Subcutaneous abdominal adipose tissue (tissue), 5 donors: Measurements from ENCODE around the gene ZG16.

Experiments used
- H3K27ac ChIP-seq: one replicate; pipeline ENCODE4 v1.7.0; 2013; ENCODE audit warnings: low read depth, mild to moderate bottlenecking, inconsistent platforms, low read length, moderate library complexity
- H3K27me3 ChIP-seq, 5 donors: one replicate each; pipeline ENCODE4 v1.7.0; 2013; ENCODE audit warnings: low read length in 5 of 5, inconsistent platforms in 1 of 5; ENCODE audit not compliant: control insufficient read depth in 5 of 5, insufficient read depth in 4 of 5
- H3K36me3 ChIP-seq, 5 donors: one replicate each; pipeline ENCODE4 v1.7.0; 2013; ENCODE audit warnings: low read length in 5 of 5; ENCODE audit not compliant: control insufficient read depth in 5 of 5, insufficient read depth in 5 of 5
- H3K4me1 ChIP-seq, 5 donors: one replicate each; pipeline ENCODE4 v1.7.0; 2013; ENCODE audit warnings: low read length in 5 of 5, mild to moderate bottlenecking in 3 of 5, moderate library complexity in 1 of 5; ENCODE audit not compliant: control insufficient read depth in 5 of 5, insufficient read depth in 5 of 5
- H3K4me3 ChIP-seq, 5 donors: one replicate each; pipeline ENCODE4 v1.7.0; 2013; ENCODE audit warnings: low read length in 5 of 5, low read depth in 1 of 5
- H3K9ac ChIP-seq, 5 donors: one replicate each; pipeline ENCODE4 v1.7.0; 2013; ENCODE audit warnings: low read length in 5 of 5, mild to moderate bottlenecking in 4 of 5, moderate library complexity in 3 of 5
- H3K9me3 ChIP-seq, 5 donors: one replicate each; pipeline ENCODE4 v1.7.0; 2013; ENCODE audit warnings: low read length in 5 of 5; ENCODE audit not compliant: control insufficient read depth in 5 of 5
- donor health status: healthy.
- donor health status: healthy.
- donor health status: healthy.
- donor health status: healthy.
- donor health status: healthy.

The ZG16 gene

GRCh38 chr16:29812754-29813643, 34.9 kb downstream of the ZG16 start:
- Histone ChIP-seq H3K27ac (peak overlapping the region; percentile 57), H3K4me1 (peaks cover 3 to 72% (median 64%) of the 10 kb centered on the region in 5 donors)

DNA sequence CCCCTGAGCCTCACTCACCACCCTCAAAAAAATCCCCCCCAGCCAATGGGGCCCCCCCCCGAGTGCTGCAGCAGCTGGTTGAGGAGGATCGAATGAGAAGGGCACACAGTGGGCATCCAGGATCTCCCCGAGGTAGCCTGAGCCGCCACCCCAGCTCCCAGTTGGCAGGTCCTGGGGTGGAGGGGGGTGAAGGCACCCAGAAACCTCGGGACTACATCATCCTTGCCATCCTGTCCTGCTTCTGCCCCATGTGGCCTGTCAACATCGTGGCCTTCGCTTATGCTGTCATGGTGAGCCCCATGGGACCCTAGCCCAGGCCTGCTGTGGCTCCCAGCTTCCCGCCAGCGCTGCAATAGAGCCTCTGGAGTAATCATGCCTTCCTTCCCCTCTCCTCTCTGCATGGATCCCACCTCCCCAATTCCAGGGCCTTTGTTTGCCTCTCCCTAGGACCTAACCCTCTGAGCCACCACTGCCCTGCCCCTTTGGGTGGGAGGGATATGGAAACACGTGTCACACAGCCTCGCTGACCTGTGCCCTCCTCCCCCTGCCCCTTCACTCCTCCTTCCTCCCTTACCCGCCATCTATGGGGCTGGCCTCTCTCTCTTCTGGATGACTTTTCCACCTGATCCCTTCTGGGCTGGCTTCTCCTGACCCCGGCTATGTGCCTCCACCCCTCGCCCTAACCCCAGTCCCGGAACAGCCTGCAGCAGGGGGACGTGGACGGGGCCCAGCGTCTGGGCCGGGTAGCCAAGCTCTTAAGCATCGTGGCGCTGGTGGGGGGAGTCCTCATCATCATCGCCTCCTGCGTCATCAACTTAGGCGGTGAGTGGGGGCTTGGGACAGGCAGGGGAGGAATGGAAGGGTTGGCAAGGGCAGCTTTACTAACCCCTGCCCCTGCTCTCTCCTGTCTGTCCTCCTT, 35.8 kb downstream of the ZG16 start:
- Histone ChIP-seq H3K27me3 (no peaks in the 10 kb centered on the region), H3K9me3 (no peaks in the 10 kb centered on the region), H3K4me3 (no peak overlapping the region), H3K27ac (no peak overlapping the region), H3K4me1 (peaks cover 3 to 63% (median 55%) of the 10 kb centered on the region in 5 donors), H3K9ac (peak overlapping the region in 1 of 5 donors; percentile 51), H3K36me3 (peaks cover 0 to 18% (median 14%) of the 10 kb centered on the region in 5 donors)

More at GRCh38 chr16:29812754-29813643, 34.9 kb downstream of the ZG16 start:
- H3K9ac ChIP-seq, result no peak overlapping the region
- H3K27me3 ChIP-seq, result no peaks in the 10 kb centered on the region
- no peaks in the 10 kb centered on the region for H3K9me3 ChIP-seq
- H3K4me3 ChIP-seq, result peak overlapping the region; percentile 25 to 76 (median 70)
- peaks cover 0 to 18% (median 15%) of the 10 kb centered on the region in 5 donors for H3K36me3 ChIP-seq

- H3K4me3 ChIP-seq, result peak overlapping the region in 1 of 5 donors; percentile 91
- H3K27me3 ChIP-seq, result no peaks in the 10 kb centered on the region
- peaks cover 0 to 19% (median 12%) of the 10 kb centered on the region in 5 donors for H3K36me3 ChIP-seq
- H3K9ac ChIP-seq, result no peak overlapping the region
- no peaks in the 10 kb centered on the region for H3K9me3 ChIP-seq
- H3K4me1 ChIP-seq, result peaks cover 3 to 62% (median 52%) of the 10 kb centered on the region in 5 donors
- H3K27ac ChIP-seq, result no peak overlapping the region
Measured at GRCh38 chr16:29814592-29814991, 36.5 kb downstream of the ZG16 start.

DNA sequence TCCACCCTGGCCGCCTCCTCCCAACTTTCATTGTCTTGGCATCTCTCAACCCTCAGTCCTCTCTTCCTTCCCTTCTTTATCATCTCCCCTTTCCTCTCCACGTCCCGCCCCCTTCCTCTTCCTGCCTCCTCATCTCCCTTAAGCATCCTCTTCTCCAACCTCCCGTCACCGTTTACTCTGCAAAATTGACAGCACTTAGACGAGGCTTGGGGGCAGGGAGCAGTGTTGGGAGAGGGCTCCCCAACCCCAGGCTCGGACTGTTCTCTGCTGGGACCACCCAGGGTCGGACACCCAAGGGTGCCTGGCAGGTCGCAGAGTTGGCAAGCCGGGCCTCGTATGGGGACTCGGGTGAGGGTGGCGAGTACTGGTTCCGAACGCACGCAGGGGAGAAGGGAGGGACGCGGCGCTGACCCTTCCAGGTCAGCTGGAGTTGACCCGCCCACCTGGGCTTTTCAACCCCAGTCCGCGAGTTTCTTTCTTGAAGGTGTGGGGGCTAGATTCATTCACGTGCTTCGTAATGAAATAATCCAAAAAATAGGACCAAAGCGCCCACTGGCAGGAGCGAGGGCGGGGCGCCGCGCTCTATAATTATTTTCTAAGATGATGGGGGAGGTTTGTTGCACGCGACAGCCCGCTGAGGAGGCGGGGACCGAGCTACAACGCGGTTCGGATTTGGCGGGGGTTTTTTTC, 37.1 kb downstream of the ZG16 start:
- Histone ChIP-seq H3K4me3 (peak overlapping the region; percentile 39 to 91 (median 81)), H3K9me3 (no peaks in the 10 kb centered on the region), H3K36me3 (peaks cover 0 to 17% (median 10%) of the 10 kb centered on the region in 5 donors), H3K27ac (peak overlapping the region; percentile 83), H3K27me3 (no peaks in the 10 kb centered on the region), H3K4me1 (peaks cover 3 to 62% (median 54%) of the 10 kb centered on the region in 5 donors), H3K9ac (peak overlapping the region in 3 of 5 donors; percentile 48 to 64 (median 62))

GRCh38 chr16:29815793-29816693, 38.0 kb downstream of the ZG16 start, which contains the start of gene PAGR1:
Gene PAGR1, plus strand, starts transcription at chr16:29816152. Its CDS starts 374 bp downstream, at chr16:29816526.
- no peaks in the 10 kb centered on the region for H3K27me3 ChIP-seq
- H3K9me3 ChIP-seq, result no peaks in the 10 kb centered on the region
- peak within 1 kb of the TSS; percentile 83 for H3K27ac ChIP-seq
- peaks cover 6 to 61% (median 54%) of the 10 kb centered on the region in 5 donors for H3K4me1 ChIP-seq
- H3K36me3 ChIP-seq, result peaks cover 0 to 14% (median 8%) of the 10 kb centered on the region in 5 donors
- peak within 1 kb of the TSS; percentile 68 to 91 (median 81) for H3K4me3 ChIP-seq
- peak within 1 kb of the TSS; percentile 26 to 89 (median 77) for H3K9ac ChIP-seq

DNA sequence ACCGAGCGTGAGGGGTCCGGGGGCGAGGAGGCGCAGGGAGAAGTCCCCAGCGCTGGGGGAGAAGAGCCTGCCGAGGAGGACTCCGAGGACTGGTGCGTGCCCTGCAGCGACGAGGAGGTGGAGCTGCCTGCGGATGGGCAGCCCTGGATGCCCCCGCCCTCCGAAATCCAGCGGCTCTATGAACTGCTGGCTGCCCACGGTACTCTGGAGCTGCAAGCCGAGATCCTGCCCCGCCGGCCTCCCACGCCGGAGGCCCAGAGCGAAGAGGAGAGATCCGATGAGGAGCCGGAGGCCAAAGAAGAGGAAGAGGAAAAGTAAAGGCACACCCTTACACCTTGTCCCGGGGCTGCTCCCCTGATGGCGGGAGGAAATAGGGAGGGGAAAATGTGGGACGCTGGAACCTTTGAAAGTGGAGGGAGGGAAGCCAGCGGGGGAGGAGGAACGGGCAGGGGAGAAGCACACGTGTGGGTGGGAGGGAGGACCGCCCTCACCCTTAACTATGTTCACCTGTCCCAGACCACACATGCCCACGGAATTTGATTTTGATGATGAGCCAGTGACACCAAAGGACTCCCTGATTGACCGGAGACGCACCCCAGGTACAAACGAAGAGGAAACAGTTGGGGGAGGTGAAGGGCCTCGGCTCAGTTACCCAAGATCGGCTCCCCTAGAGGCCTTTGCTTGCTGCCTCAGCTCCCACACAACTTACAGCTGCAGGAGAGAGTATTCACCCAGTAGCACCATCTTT, 38.8 kb downstream of the ZG16 start:
- Histone ChIP-seq H3K27me3 (no peaks in the 10 kb centered on the region), H3K9ac (peak overlapping the region; percentile 26 to 89 (median 77)), H3K36me3 (peaks cover 0 to 14% (median 8%) of the 10 kb centered on the region in 5 donors), H3K4me1 (peaks cover 14 to 61% (median 54%) of the 10 kb centered on the region in 5 donors), H3K9me3 (no peaks in the 10 kb centered on the region), H3K4me3 (peak overlapping the region; percentile 60 to 91 (median 81)), H3K27ac (peak overlapping the region; percentile 83)

DNA sequence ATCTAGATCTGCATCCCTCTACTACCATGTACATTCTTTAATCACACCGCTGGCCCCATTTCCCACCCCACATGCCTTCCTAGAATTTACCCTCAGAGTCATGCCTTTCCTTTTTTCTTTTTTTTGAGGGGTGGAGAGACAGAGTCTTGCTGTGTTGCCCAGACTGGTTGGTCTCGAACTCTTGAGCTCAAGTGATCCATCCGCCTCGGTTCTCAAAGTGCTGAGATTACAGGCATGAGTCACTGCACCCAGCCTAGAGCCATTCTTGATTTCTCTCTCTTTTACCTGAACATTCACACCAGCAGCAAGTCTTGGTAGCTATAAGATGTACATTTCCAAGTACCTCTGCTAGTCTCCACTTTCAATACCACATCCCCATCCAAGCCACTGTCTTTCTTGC, 40.0 kb downstream of the ZG16 start:
- no peak overlapping the region for H3K4me3 ChIP-seq
- H3K27ac ChIP-seq, result no peak overlapping the region
- H3K9ac ChIP-seq, result no peak overlapping the region

GRCh38 chr16:29819506-29819905, 41.5 kb downstream of the ZG16 start:
- no peak overlapping the region for H3K9ac ChIP-seq
- H3K4me1 ChIP-seq, result peaks cover 15 to 68% (median 61%) of the 10 kb centered on the region in 5 donors
- no peak overlapping the region for H3K27ac ChIP-seq
- H3K27me3 ChIP-seq, result no peaks in the 10 kb centered on the region
- no peak overlapping the region for H3K4me3 ChIP-seq
- H3K9me3 ChIP-seq, result no peaks in the 10 kb centered on the region
- H3K36me3 ChIP-seq, result peaks cover 0 to 14% (median 8%) of the 10 kb centered on the region in 5 donors

More for the DNA sequence above, 40.0 kb downstream of the ZG16 start:
- H3K27me3 ChIP-seq, result no peaks in the 10 kb centered on the region
- no peaks in the 10 kb centered on the region for H3K9me3 ChIP-seq
- H3K4me1 ChIP-seq, result peaks cover 15 to 61% (median 56%) of the 10 kb centered on the region in 5 donors
- H3K36me3 ChIP-seq, result peaks cover 0 to 14% (median 8%) of the 10 kb centered on the region in 5 donors
